Mesenchymal stem cell (in vitro differentiated cells and primary cell): ENCODE results near the gene MTX1.

Experiments
- DNase-seq: peaks from one replicate; pipeline ENCODE4 v3.0.0-alpha.2; 2013
- H2AFZ ChIP-seq: one replicate; pipeline ENCODE4 v1.6.1; 2013; ENCODE audit warnings: low read depth, mild to moderate bottlenecking, control low read depth, inconsistent platforms, low read length, moderate library complexity
- H2AK5ac ChIP-seq: 2 replicates; pipeline ENCODE4 v1.6.1; 2013; ENCODE audit warnings: low read length, moderate library complexity, mild to moderate bottlenecking, inconsistent platforms; ENCODE audit not compliant: severe bottlenecking
- H2BK120ac ChIP-seq: one replicate; pipeline ENCODE4 v1.6.1; 2013; ENCODE audit warnings: low read depth, mild to moderate bottlenecking, inconsistent platforms, low read length, moderate library complexity
- H2BK12ac ChIP-seq, 2 experiments: one replicate each; pipeline ENCODE4 v1.6.1; 2013; ENCODE audit warnings: inconsistent platforms in 2 of 2, low read length in 2 of 2, mild to moderate bottlenecking in 2 of 2, moderate library complexity in 2 of 2, control low read depth in 1 of 2
- H2BK15ac ChIP-seq: one replicate; pipeline ENCODE4 v1.6.1; 2013; ENCODE audit warnings: mild to moderate bottlenecking, low read depth, inconsistent platforms; ENCODE audit not compliant: poor library complexity, severe bottlenecking
- H2BK5ac ChIP-seq: 2 replicates; pipeline ENCODE4 v1.6.1; 2013; ENCODE audit warnings: low read depth, mild to moderate bottlenecking, low read length, control low read depth, inconsistent platforms; ENCODE audit not compliant: poor library complexity, severe bottlenecking
- H3K14ac ChIP-seq, 2 experiments: one replicate each; pipeline ENCODE4 v1.6.1; 2013; ENCODE audit warnings: inconsistent platforms in 2 of 2, low read length in 2 of 2, control low read depth in 1 of 2, mild to moderate bottlenecking in 1 of 2, moderate library complexity in 1 of 2
- H3K18ac ChIP-seq, 2 experiments: one replicate each; pipeline ENCODE4 v1.6.1; 2013; ENCODE audit warnings: inconsistent platforms in 2 of 2, low read length in 2 of 2, control low read depth in 1 of 2, low read depth in 1 of 2, mild to moderate bottlenecking in 1 of 2
- H3K23ac ChIP-seq, 2 experiments: one replicate each; pipeline ENCODE4 v1.6.1; 2013; ENCODE audit warnings: inconsistent platforms in 2 of 2, low read length in 2 of 2, mild to moderate bottlenecking in 2 of 2, moderate library complexity in 2 of 2, control low read depth in 1 of 2
- H3K27ac ChIP-seq: 2 replicates; pipeline ENCODE4 v1.5.1; 2013; ENCODE audit warnings: mild to moderate bottlenecking, moderate library complexity, low read length, control low read depth, inconsistent platforms; ENCODE audit not compliant: poor library complexity, severe bottlenecking
- H3K27me3 ChIP-seq, 2 experiments: 2 replicates each; pipeline versions ENCODE4 v1.6.1 to v1.7.0; 2013; ENCODE audit warnings: low read length in 2 of 2, mild to moderate bottlenecking in 2 of 2, moderate library complexity in 2 of 2, control low read depth in 1 of 2, inconsistent platforms in 1 of 2; ENCODE audit not compliant: control insufficient read depth in 1 of 2, insufficient read depth in 1 of 2
- H3K36me3 ChIP-seq, 2 experiments: 2 replicates each; pipeline versions ENCODE4 v1.6.1 to v1.7.0; 2013; ENCODE audit warnings: low read length in 2 of 2, control low read depth in 1 of 2, inconsistent platforms in 1 of 2, low read depth in 1 of 2, mild to moderate bottlenecking in 1 of 2; ENCODE audit not compliant: insufficient read depth in 2 of 2, control insufficient read depth in 1 of 2
- H3K4ac ChIP-seq, 2 experiments: one replicate each; pipeline ENCODE4 v1.6.1; 2013; ENCODE audit warnings: inconsistent platforms in 2 of 2, low read length in 2 of 2, mild to moderate bottlenecking in 2 of 2, moderate library complexity in 2 of 2, control low read depth in 1 of 2, low read depth in 1 of 2
- H3K4me1 ChIP-seq: 2 replicates; pipeline ENCODE4 v1.6.1; 2013; ENCODE audit warnings: low read depth, low read length, control low read depth; ENCODE audit not compliant: control insufficient read depth, insufficient read depth
- H3K4me2 ChIP-seq: 2 replicates; pipeline ENCODE4 v1.6.1; 2013; ENCODE audit warnings: low read length, mild to moderate bottlenecking, inconsistent platforms; ENCODE audit not compliant: poor library complexity, severe bottlenecking
- H3K4me3 ChIP-seq, 2 experiments: 2 replicates each; pipeline versions ENCODE4 v1.5.1 to v1.7.0; 2013; ENCODE audit warnings: low read length in 2 of 2, mild to moderate bottlenecking in 2 of 2, control low read depth in 1 of 2, low read depth in 1 of 2; ENCODE audit not compliant: insufficient read depth in 1 of 2
- H3K79me1 ChIP-seq: replicated peaks from 2 replicates; pipeline ENCODE4 v1.6.1; 2013; ENCODE audit warnings: mild to moderate bottlenecking, control low read depth, low read length, inconsistent platforms; ENCODE audit not compliant: poor library complexity, severe bottlenecking
- H3K9ac ChIP-seq: 2 replicates; pipeline ENCODE4 v1.7.0; 2013; ENCODE audit warnings: mild to moderate bottlenecking, low read length, moderate library complexity
- H3K9me3 ChIP-seq: 2 replicates; pipeline ENCODE4 v1.7.0; 2013; ENCODE audit warnings: mild to moderate bottlenecking, low read length; ENCODE audit not compliant: control insufficient read depth
- H4K8ac ChIP-seq: one replicate; pipeline ENCODE4 v1.6.1; 2013; ENCODE audit warnings: inconsistent platforms, mild to moderate bottlenecking, low read length, moderate library complexity
- H4K91ac ChIP-seq: one replicate; pipeline ENCODE4 v1.6.1; 2013; ENCODE audit warnings: mild to moderate bottlenecking, low read length, inconsistent platforms
- WGBS: methylation state at CpG from one replicate; pipeline ENCODE4 v1.1.7; 2013; ENCODE audit warnings: mixed read lengths; 5-methylcytosine and 5-hydroxymethylcytosine counted together

MTX1 gene

GRCh38 chr1:155175281-155175926 is 33.1 kb upstream of the MTX1 start:
- Histone ChIP-seq H3K4ac (peak overlapping the region in 1 of 2 experiments; percentile 1), H2BK120ac (no peak overlapping the region), H3K9me3 (no peaks in the 10 kb centered on the region), H3K9ac (peak overlapping the region; percentile 96), H3K4me3 (peak overlapping the region in 1 of 2 experiments; percentile 96), H2BK15ac (no peak overlapping the region), H2BK12ac (no peak overlapping the region), H2BK5ac (no peak overlapping the region), H3K18ac (no peak overlapping the region), H4K91ac (peak overlapping the region; percentile 56), H2AK5ac (no peak overlapping the region), H3K23ac (peak overlapping the region in 1 of 2 experiments; percentile 68), H3K79me1 (peaks cover 19% of the 10 kb centered on the region), H3K27ac (no peak overlapping the region), H3K4me1 (peaks cover 26% of the 10 kb centered on the region), H4K8ac (no peak overlapping the region), H3K36me3 (peaks cover 43 to 51% of the 10 kb centered on the region in 2 experiments), H3K14ac (no peak overlapping the region), H3K4me2 (peak overlapping the region; percentile 72), H3K27me3 (no peaks in the 10 kb centered on the region), H2AFZ (no peak overlapping the region)
- DNase-seq = no peak
- WGBS = 98% methylated on average over 5 of the region's 12 CpGs

GRCh38 chr1:155175927-155176371 is 32.5 kb upstream of the MTX1 start:
- Histone ChIP-seq H2AK5ac (no peak overlapping the region), H2BK5ac (no peak overlapping the region), H3K27me3 (no peaks in the 10 kb centered on the region), H2BK12ac (no peak overlapping the region), H2BK15ac (no peak overlapping the region), H3K9me3 (no peaks in the 10 kb centered on the region), H3K27ac (no peak overlapping the region), H3K4me1 (peaks cover 26% of the 10 kb centered on the region), H3K4me2 (no peak overlapping the region), H3K4ac (no peak overlapping the region), H3K79me1 (peaks cover 15% of the 10 kb centered on the region), H4K8ac (no peak overlapping the region), H2BK120ac (no peak overlapping the region), H3K14ac (no peak overlapping the region), H3K23ac (no peak overlapping the region), H3K36me3 (peaks cover 38 to 46% of the 10 kb centered on the region in 2 experiments), H3K4me3 (no peak overlapping the region), H3K9ac (no peak overlapping the region), H4K91ac (no peak overlapping the region), H2AFZ (no peak overlapping the region), H3K18ac (no peak overlapping the region)
- 94% methylated on average over 6 of the region's 9 CpGs for WGBS
- DNase-seq = no peak

GRCh38 chr1:155176544-155177071 is 31.9 kb upstream of the MTX1 start:
- H2BK5ac ChIP-seq = no peak overlapping the region
- H4K8ac ChIP-seq = peak overlapping the region; percentile 81
- H3K4me1 ChIP-seq = peaks cover 26% of the 10 kb centered on the region
- H3K14ac ChIP-seq = no peak overlapping the region
- H2BK120ac ChIP-seq = no peak overlapping the region
- peak overlapping the region in 1 of 2 experiments; percentile 28 for H3K18ac ChIP-seq
- 64% methylated on average over 8 of the region's 8 CpGs for WGBS
- peak overlapping the region in 1 of 2 experiments; percentile 5 for H3K4ac ChIP-seq
- DNase-seq = peak; percentile 70
- H4K91ac ChIP-seq = peak overlapping the region; percentile 52
- H3K4me3 ChIP-seq = no peak overlapping the region
- H3K23ac ChIP-seq = no peak overlapping the region
- H3K9ac ChIP-seq = peak overlapping the region; percentile 27
- no peak overlapping the region for H3K4me2 ChIP-seq
- no peak overlapping the region for H2BK15ac ChIP-seq
- H3K27me3 ChIP-seq = no peaks in the 10 kb centered on the region
- no peak overlapping the region for H3K27ac ChIP-seq
- peaks cover 37 to 47% of the 10 kb centered on the region in 2 experiments for H3K36me3 ChIP-seq
- H2BK12ac ChIP-seq = peak overlapping the region; percentile 6 to 33
- no peak overlapping the region for H2AFZ ChIP-seq
- H3K9me3 ChIP-seq = no peaks in the 10 kb centered on the region
- H3K79me1 ChIP-seq = peaks cover 14% of the 10 kb centered on the region
- H2AK5ac ChIP-seq = peak overlapping the region; percentile 20

GRCh38 chr1:155177192-155177917 is 31.1 kb upstream of the MTX1 start:
- peak overlapping the region; percentile 27 for H3K9ac ChIP-seq
- peaks cover 26% of the 10 kb centered on the region for H3K4me1 ChIP-seq
- H3K27ac ChIP-seq = no peak overlapping the region
- no peaks in the 10 kb centered on the region for H3K9me3 ChIP-seq
- peak overlapping the region in 1 of 2 experiments; percentile 6 for H2BK12ac ChIP-seq
- H2BK120ac ChIP-seq = no peak overlapping the region
- no peak overlapping the region for H3K4ac ChIP-seq
- H3K27me3 ChIP-seq = no peaks in the 10 kb centered on the region
- H2AFZ ChIP-seq = no peak overlapping the region
- H3K14ac ChIP-seq = no peak overlapping the region
- no peak overlapping the region for H2BK5ac ChIP-seq
- H3K4me3 ChIP-seq = no peak overlapping the region
- no peak overlapping the region for H2BK15ac ChIP-seq
- H3K36me3 ChIP-seq = peaks cover 39 to 55% of the 10 kb centered on the region in 2 experiments
- peak overlapping the region; percentile 20 for H2AK5ac ChIP-seq
- no peak for DNase-seq
- peak overlapping the region; percentile 20 for H4K91ac ChIP-seq
- no peak overlapping the region for H4K8ac ChIP-seq
- no peak overlapping the region for H3K23ac ChIP-seq
- H3K18ac ChIP-seq = no peak overlapping the region
- WGBS = 87% methylated on average over 11 of the region's 11 CpGs
- H3K4me2 ChIP-seq = no peak overlapping the region
- peaks cover 14% of the 10 kb centered on the region for H3K79me1 ChIP-seq
